ENCODE data around the gene PLXDC1.

Gene PLXDC1

GRCh38 chr17:39173080-39173479 lies 21.6 kb upstream of the PLXDC1 start:
- DNase-seq: no peak
- Histone ChIP-seq H3F3A (ENCODE audit: insufficient read depth, low read length) (peaks cover 6% of the 10 kb centered on the region; the same call in 1 of the 2 replicates), H3K9me3 (replicated peaks; ENCODE audit: insufficient read depth, low read length) (no peaks in the 10 kb centered on the region), H3K36me3 (replicated peaks; ENCODE audit: insufficient read depth, low read length) (no peaks in the 10 kb centered on the region), H3K4me1 (ENCODE audit: low read length) (peaks cover 13% of the 10 kb centered on the region), H3K4me2 (ENCODE audit: low read depth, low read length) (no peak overlapping the region), H3K27me3 (replicated peaks; ENCODE audit: insufficient read depth, low read length) (no peaks in the 10 kb centered on the region), H3K9me2 (replicated peaks; ENCODE audit: insufficient read depth, low read length) (no peaks in the 10 kb centered on the region), H2AFZ (ENCODE audit: low read length) (no peak overlapping the region), H3K9ac (ENCODE audit: low read length) (no peak overlapping the region), H4K20me1 (ENCODE audit: insufficient read depth, low read length) (no peaks in the 10 kb centered on the region), H3K79me2 (ENCODE audit: low read length) (no peaks in the 10 kb centered on the region), H3K4me3 (ENCODE audit: low read length) (no peak overlapping the region), H3K27ac (ENCODE audit: low read length) (no peak overlapping the region)
- no peak for TF ChIP-seq CTCF (IDR thresholded peaks at IDR 0.05; ENCODE audit: low read length)
- no peak for TF ChIP-seq EZH2 (optimal IDR thresholded peaks at IDR 0.05; ENCODE audit: low read depth, low read length)
- TF ChIP-seq EZH2phosphoT487 (IDR thresholded peaks at IDR 0.05; ENCODE audit: low read length): no peak

GRCh38 chr17:39171933-39172332 lies 20.5 kb upstream of the PLXDC1 start:
- Histone ChIP-seq H3K9ac (ENCODE audit: low read length) (no peak overlapping the region), H3K4me1 (ENCODE audit: low read length) (peaks cover 22% of the 10 kb centered on the region), H2AFZ (ENCODE audit: low read length) (no peak overlapping the region), H3K36me3 (replicated peaks; ENCODE audit: insufficient read depth, low read length) (no peaks in the 10 kb centered on the region), H4K20me1 (ENCODE audit: insufficient read depth, low read length) (no peaks in the 10 kb centered on the region), H3K4me2 (ENCODE audit: low read depth, low read length) (no peak overlapping the region), H3K9me2 (replicated peaks; ENCODE audit: insufficient read depth, low read length) (no peaks in the 10 kb centered on the region), H3K79me2 (ENCODE audit: low read length) (no peaks in the 10 kb centered on the region), H3K27me3 (replicated peaks; ENCODE audit: insufficient read depth, low read length) (no peaks in the 10 kb centered on the region), H3K4me3 (ENCODE audit: low read length) (no peak overlapping the region), H3F3A (ENCODE audit: insufficient read depth, low read length) (peaks cover 16% of the 10 kb centered on the region), H3K27ac (ENCODE audit: low read length) (no peak overlapping the region), H3K9me3 (replicated peaks; ENCODE audit: insufficient read depth, low read length) (no peaks in the 10 kb centered on the region)
- no peak for TF ChIP-seq CTCF (IDR thresholded peaks at IDR 0.05; ENCODE audit: low read length)
- TF ChIP-seq EZH2 (optimal IDR thresholded peaks at IDR 0.05; ENCODE audit: low read depth, low read length): no peak
- TF ChIP-seq EZH2phosphoT487 (IDR thresholded peaks at IDR 0.05; ENCODE audit: low read length): no peak
- no peak for DNase-seq

DNA sequence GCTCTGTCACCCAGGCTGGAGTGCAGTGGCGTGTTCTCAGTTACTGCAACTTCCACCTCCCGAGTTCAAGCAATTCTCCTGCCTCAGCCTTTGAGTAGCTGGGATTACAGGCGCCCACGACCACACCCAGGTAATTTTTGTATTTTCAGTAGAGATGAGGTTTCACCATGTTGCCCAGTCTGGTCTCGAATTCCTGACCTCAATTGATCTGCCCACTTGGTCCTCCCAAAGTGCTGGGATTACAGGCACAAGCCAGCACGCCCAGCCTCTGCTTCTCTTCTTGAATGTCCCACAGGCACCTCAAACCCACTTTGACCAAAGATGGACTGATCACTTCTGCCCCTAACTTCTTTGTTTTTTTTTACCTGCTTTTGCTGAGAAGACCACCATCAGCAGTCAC lies 19.1 kb upstream of the PLXDC1 start:
- Histone ChIP-seq H3K27ac (ENCODE audit: low read length) (no peak overlapping the region), H3K9me2 (replicated peaks; ENCODE audit: insufficient read depth, low read length) (no peaks in the 10 kb centered on the region), H3F3A (ENCODE audit: insufficient read depth, low read length) (peaks cover 20% of the 10 kb centered on the region), H3K27me3 (replicated peaks; ENCODE audit: insufficient read depth, low read length) (no peaks in the 10 kb centered on the region), H4K20me1 (ENCODE audit: insufficient read depth, low read length) (no peaks in the 10 kb centered on the region), H3K4me2 (ENCODE audit: low read depth, low read length) (no peak overlapping the region), H3K9ac (ENCODE audit: low read length) (no peak overlapping the region), H3K36me3 (replicated peaks; ENCODE audit: insufficient read depth, low read length) (no peaks in the 10 kb centered on the region), H2AFZ (ENCODE audit: low read length) (no peak overlapping the region), H3K4me3 (ENCODE audit: low read length) (no peak overlapping the region), H3K79me2 (ENCODE audit: low read length) (no peaks in the 10 kb centered on the region), H3K4me1 (ENCODE audit: low read length) (peaks cover 24% of the 10 kb centered on the region), H3K9me3 (replicated peaks; ENCODE audit: insufficient read depth, low read length) (no peaks in the 10 kb centered on the region)
- TF ChIP-seq CTCF (IDR thresholded peaks at IDR 0.05; ENCODE audit: low read length): no peak
- TF ChIP-seq EZH2 (optimal IDR thresholded peaks at IDR 0.05; ENCODE audit: low read depth, low read length): no peak
- no peak for TF ChIP-seq EZH2phosphoT487 (IDR thresholded peaks at IDR 0.05; ENCODE audit: low read length)
- DNase-seq: no peak
